Raji (cell line): Measurements from ENCODE around the gene ABCB1.

Experiments used
- POLR2A ChIP-seq: IDR thresholded peaks from 2 replicates; pipeline ENCODE4 v1.6.1; 2011; ENCODE audit warnings: low read depth, low read length, control low read depth; ENCODE audit not compliant: insufficient read depth

Gene ABCB1

DNA sequence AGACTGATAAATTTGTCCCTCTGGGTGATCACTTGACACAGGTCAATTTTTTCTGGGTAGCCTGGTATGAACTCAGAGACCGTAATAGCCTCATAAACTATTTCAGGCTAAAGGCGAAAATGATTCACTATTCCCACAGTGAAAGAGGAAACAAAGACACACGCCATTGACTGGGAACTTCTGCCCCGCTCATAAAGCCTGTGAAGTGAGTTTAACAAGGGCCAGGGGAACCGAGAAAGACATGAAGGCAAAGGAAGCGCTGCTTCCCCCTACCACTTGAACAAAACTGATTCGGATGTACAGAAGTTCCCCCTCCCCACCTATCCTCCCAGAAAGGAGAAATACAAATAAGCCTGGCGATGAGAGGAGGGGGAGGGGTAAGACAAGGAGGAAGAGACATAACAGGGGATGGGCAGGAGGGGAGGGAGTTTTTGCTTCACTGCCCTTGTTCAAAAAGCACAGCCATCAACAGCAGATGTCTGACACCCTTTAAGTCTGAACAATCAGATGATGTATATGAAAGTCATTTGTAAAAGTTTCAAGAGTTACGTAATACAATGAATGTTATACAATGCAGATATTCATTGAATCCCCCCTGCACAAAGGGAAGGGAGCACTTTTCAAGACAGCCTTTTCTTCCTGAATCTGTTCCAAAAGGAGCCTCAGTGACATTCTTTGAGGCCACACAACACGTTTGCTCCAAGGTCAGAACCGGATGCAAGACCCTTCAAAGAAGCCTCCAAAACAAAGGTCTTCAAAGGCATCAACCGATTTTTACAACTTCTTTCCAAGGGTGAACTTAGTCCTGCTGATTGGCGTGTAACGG lies 125.9 kb downstream of the ABCB1 start:
- no peak for TF ChIP-seq POLR2A

DNA sequence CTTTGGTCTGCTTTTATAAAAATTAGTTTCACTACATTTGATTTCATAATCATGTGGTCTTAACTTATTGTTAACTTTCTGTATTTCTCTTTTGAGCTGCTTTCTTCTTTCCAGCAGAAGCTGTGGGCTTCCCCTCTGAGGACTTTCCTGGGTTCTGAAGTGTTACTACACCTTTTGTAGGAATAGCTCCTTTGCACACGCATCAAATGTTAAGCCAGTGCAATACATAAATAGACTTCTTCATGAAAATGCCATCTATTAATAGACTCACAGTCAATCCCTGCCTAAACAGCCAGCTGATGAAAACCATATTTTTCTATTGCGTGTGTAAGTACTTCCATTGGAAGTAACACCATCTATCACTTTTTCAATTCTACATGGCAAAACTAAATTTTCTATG lies 126.7 kb downstream of the ABCB1 start:
- TF ChIP-seq POLR2A: no peak

DNA sequence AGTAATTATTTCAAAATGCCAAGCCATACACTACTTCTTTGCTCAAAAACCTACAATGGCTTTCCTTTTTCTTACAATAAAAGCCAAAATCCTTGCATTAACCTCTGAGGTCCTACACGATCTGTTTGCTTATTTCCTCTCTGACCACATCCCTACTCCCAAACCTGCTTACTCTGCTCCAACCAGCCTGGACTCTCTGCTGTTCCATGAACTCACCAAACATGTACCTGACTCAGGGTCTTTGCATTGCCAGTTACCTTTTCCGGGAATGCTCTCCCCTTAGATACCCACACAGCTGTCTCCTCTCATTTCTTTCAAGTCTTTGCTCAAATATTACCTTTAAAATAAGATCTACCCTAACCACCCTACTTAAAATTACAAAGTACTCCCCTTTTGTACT lies 127.5 kb downstream of the ABCB1 start:
- TF ChIP-seq POLR2A: no peak

DNA sequence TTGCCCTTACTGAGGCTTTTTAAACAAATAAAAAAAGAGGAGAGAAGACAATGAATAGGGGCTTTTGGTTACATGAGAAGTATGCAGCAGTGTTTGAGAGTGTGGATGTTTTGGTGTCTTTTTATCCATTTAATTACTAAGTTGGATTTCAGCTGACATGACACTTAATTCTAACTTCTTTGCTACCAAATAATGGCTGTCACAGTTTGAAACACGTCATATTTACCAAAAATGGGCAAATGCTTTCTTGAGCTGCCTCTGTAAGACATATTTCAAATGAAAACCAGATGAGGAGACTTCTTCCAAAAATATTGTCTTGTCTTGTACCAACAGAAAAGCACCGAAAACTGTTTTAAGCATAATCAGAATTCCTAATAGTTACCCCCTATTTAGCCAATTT lies 129.2 kb downstream of the ABCB1 start:
- TF ChIP-seq POLR2A: no peak

DNA sequence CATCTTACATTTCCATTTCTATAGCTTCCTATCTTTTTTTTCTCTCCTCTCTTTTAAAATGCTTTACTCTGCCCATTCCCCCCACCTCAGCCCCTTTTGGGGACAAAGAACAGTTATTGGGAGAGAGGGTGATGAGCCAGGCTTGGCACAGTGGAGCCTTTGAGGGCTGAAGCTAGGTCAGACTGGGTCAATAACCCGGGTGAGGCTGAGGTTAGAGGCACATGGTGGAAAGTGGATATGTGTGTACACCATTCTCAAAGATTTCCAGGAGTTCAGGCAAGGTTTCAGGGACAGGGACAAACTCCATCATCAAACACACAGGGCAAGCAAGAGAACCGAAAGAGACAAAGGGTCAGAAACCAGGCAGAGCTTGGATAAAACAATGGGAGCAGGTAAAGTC lies 136.7 kb downstream of the ABCB1 start:
- TF ChIP-seq POLR2A: no peak

DNA sequence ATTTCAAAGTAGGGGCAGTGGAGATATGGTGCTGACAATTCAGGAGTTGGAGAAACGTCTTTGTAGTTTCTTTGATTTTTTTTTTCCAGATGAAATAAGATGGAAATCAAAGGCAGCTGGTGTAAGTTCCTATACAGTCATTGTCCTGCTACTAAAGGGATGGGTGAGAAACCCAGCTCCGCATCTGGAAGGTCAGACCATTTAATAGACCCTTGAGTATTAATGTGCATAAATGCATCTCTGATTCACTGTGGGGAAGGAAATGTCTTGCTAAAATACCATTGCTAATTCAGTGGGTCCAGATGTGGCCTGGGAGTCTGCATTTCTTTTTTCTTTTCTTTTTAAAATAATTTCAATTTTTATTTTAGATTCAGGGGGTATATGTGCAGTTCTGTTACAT lies 140.7 kb downstream of the ABCB1 start:
- TF ChIP-seq POLR2A: no peak

DNA sequence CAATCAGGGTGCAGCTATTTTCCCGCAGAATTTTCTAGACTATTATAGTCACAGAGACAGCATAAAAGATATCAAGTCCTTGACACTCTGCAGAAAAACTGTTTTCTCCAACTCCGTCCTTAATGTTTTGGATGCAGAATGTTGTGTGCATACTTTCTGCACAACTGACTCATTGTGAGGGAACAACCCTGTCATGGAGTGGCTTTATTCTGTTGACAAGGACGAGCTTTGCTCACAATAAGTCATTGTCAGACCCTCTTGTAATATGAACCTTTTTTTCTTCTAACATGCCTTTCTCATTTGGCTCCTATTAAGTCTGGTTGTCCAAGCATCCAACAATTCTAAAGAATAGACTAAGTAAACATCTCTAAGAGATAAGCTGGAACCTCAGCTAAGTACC lies 142.5 kb downstream of the ABCB1 start:
- no peak for TF ChIP-seq POLR2A

DNA sequence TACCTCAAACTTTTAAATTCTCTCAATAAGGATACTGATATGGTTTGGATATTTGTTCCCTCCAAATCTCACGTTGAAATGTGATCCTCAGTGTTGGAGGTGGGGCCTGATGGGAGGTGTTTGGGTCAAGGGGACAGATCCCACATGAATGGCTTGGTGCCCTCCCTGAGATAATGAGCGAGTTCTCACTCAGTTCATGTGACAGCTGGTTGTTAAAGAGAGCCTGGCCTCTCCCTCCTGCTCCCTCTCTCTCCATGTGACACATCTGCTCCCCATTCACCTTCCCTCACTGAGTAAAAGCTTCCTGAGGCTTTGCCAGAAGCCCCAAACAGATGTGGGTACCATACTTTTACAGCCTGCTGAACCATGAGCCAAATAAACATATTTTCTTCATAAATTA lies 144.4 kb downstream of the ABCB1 start:
- TF ChIP-seq POLR2A: no peak
